Vagina (tissue), 2 donors: Measurements from ENCODE around the gene SLX4IP.

Source experiments
- CTCF ChIP-seq, 3 experiments: fragments of 450-650 bp in 2 of 3; fragments of 200-600 bp in 1 of 3; sonication (generic) in 1 of 3; IDR thresholded peaks; one replicate each; pipeline ENCODE4 v1.5.1; 2017 to 2019; ENCODE audit warnings: antibody characterized with exemption in 3 of 3, mild to moderate bottlenecking in 2 of 3, moderate library complexity in 2 of 3
- POLR2A ChIP-seq, 2 donors: fragments of 450-650 bp; IDR thresholded peaks; one replicate each; pipeline ENCODE4 v1.6.1; 2017; ENCODE audit warnings: antibody characterized with exemption in 2 of 2, mild to moderate bottlenecking in 2 of 2, moderate library complexity in 2 of 2
- POLR2AphosphoS5 ChIP-seq, 2 donors: sonication (generic); formaldehyde crosslinking; IDR thresholded peaks; one replicate each; pipeline ENCODE4 v1.9.0; 2017; ENCODE audit warnings: antibody characterized with exemption in 2 of 2, mild to moderate bottlenecking in 2 of 2, low read depth in 1 of 2; ENCODE audit not compliant: insufficient read depth in 1 of 2

DNA sequence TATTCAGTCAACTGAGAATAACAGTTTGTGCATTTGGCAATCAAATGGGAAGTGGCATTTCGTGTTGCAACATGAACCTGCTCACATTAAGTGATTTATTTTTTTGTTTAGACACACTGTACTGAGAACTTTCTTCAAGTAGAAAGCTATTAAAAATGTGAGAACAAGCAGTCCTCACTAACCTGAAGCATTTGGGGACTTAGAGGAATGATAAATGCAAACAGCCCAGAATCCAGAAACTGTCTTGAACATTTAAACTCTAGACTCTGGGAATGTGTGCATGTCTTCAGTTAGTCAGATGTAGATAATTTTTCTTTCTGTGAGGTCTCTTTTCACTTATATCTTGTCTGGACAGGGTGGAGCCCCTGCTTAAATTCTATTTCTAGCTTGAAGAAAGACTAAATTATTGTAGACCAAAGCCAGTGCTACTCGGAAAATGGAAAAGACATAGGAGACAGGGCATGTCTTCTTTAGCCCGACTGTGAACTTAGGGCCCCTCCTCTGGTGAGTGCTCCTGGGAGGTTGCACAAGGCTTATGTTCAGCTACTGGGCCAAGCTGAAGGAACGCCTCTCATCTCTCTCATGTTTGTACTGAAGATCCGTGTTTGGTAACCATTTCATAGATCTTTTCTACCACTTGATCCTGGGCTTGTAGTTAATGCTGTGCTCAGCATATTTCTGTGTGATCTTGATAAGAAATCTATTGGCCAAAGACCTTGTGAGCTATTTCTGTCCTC is 70.1 kb downstream of the SLX4IP start:
- no peak for TF ChIP-seq CTCF (IDR thresholded peaks at IDR 0.05)
- TF ChIP-seq POLR2AphosphoS5 (IDR thresholded peaks at IDR 0.05; ENCODE audit: insufficient read depth in 1 of 2, low read depth in 1 of 2) = peak; percentile 43 to 95
- TF ChIP-seq POLR2A (IDR thresholded peaks at IDR 0.05) = no peak
